Stimulated activated CD4-positive, alpha-beta T cell treated with anti-CD3 and anti-CD28 coated beads, Interleukin-2, amount 100 ng/mL, for 24 hours (primary cell): ENCODE results near the gene XRCC4.

ENCODE experiments used
- DNase-seq, 2 donors: peaks; one replicate each; pipeline ENCODE4 v3.0.0-alpha.2; 2020

The XRCC4 gene

DNA sequence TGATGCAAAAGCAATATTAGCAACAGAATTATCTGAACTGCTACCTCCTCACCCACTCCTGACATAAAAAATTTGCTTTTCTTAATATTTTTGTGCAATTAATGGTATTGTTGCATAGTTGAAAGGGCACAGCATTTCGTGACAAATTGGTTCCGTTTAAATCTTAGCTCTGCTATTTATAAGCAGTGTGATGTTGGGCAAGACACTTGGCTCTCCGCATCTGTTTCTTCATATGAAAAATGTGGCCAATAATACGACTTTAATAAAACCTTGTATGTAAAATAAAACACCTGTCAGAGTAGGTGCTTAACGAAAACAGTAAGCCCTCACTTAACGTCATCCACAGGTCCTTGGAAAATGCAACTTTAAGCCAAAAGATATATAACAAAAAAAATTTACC lies 4.4 kb upstream of the XRCC4 start:
- DNase-seq, result no peak

DNA sequence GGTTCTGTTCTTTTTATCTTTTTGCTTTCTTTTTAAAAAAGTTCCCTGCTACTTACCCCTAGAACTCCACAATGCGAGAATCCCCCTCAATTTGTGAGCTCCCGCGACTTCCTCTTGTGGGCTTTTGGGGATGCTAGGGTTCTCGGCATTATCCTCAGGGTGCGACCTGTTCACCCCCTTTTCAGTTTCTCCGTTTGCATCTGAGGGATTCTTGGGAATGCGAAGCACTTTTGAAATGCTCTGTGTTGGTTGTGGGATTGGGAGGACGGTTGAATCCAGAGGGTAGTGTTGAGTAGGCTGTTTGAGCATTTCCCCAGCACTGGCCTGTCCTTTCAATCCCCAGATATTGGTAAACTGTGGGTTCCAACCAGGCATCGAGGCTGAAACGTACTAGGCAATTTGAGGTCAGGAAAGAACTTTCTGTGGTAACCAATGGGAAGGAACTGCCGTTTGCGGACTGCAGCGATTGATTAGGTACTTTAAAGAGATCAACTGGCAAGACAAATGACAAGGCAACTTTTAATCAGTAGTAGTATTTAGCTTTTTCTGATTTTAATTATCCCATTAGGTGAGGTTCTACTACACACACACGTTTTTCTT lies 415 bp downstream of the XRCC4 start:
- peak in 1 of 2 donors; percentile 2 for DNase-seq

DNA sequence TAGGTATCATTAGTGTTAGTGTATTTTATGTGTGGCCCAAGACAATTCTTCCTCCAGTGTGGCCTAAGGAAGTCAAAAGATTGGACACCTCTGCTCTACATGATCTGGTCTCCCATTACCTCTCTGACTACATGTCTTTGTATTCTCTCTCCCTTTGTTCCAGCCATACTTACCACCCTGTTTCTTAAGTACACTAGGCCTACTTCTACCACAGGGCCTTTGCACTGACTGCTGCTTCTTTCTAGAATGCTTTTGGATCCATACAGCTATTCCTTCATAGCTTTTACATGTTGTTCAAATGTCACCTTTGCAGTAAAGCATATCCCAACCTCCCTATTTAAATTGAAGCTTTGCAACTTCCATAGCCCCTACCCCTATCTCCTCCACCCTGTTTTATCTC lies 5.4 kb downstream of the XRCC4 start:
- no peak for DNase-seq

DNA sequence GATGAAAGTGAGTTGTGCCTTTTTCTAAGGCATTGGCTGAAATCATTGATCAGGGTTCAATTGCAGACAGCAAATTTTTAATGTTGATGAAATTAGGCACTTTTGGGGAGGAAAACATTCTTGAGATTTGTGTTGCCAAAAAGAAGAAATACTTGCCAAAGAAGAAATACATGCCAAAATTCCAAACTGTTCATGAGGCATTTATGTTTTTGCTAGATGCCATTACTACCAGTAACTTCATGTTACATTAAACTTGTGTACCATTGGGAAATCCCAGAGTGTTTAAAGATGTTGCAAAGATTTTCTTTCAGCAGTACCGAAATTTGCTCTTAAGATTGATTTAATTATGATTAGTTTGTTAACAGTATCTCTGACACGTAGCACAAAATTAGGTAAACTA lies 7.0 kb downstream of the XRCC4 start:
- DNase-seq, result no peak

DNA sequence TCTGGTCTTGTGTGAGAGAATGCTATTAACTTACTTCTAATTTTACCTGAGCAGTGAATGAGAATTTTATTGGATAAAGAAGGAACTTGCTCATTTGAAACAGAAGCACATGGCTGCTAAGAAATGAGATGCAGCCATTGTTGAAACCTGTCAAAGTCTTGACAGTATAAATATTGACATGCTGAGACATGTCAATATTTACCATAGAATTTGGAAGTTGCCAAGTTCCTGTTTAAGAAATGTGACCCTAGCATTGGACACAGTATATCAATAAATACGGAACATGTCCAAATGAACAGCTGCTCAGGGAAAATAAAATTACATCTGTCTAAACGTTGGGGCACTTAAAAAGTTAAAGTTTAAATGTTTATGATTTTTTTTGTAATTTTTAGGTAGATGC lies 7.8 kb downstream of the XRCC4 start:
- DNase-seq, result no peak

DNA sequence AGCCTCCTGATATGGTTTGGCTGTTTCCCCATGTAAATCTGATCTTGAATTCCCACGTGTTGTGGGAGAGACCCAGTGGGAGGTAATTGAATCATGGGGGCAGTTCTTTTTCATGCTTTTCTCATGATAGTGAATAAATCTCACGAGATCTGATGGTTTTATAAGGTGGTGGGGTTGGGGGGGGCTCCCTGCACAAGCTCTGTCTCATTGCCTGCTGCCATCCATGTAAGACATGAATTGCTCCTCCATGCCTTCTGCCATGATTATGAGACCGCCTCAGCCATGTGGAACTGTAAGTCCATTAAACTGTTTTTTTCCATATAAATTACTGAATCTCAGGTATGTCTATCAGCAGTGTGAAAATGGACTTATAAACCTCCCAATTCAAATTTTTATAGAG lies 12.8 kb downstream of the XRCC4 start:
- no peak for DNase-seq

DNA sequence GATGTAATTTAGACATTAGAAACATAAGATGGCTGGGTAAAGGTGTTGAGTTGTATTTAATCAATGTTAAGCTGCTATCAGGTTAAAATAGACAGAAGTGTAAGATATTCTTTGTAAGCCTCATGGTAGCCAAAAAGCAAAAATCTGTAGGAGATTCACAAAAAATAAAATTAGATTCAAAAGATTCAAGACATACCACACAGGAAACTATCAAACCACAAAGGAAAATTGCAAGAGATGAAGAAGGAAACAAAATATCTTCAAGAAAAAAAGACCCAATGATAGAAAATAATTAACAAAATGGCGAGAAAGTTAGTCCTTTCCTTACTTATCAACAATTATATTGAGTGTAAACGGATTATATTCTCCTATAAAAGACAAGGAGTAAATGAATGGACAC lies 15.3 kb downstream of the XRCC4 start:
- no peak for DNase-seq

DNA sequence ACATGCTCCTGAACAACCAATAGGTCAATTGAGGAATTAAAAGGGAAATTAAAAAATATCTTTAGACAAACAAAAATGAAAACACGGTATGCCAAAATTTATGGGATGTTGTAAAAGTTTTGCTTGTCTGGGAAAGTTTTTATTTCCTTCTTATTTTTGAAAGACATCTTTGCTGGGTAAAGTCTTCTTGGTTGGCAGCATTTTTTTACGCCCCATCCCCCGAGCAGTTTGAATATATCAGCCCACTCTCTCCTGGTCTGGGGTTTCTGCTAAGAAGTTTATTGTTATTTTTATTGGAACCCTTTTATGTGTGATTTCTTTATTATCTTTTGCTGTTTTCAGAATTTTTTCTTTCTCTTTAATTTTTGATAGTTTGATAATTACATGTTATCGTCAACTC lies 16.3 kb downstream of the XRCC4 start:
- no peak for DNase-seq

GRCh38 chr5:83095163-83095956 lies 18.0 kb downstream of the XRCC4 start:
- no peak for DNase-seq

GRCh38 chr5:83095957-83096539 lies 18.7 kb downstream of the XRCC4 start:
- no peak for DNase-seq

DNA sequence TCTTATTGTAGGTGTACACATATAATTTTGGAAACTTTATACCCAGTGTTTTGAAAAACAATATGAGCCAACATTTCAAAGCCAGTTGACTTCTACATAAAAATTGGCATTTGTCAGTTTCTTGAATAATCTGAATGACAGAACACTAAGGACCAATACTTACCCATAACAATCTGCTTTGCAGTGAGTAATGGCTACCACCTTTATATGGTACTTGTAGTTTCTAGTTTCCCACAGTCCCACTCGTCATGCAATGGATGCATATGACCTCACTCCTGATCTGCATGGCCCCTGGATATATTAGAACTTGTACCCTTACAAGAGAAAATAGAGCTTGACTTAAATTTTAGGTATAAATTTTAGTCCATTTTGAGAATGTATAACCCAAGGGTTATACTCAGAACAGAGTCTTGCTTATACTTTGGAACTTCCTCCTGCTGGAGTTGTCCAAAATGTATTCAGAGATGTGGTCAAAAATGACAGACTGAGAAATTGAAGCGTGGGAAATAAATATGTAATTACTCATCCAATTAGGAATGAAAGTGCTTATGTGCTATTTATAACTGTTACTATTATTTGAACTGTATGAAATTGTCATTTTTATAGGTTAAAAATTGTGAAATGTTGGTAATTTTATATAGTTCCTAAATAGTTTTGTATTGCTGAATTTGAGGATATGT lies 19.5 kb downstream of the XRCC4 start:
- no peak for DNase-seq

GRCh38 chr5:83097689-83098231 lies 20.4 kb downstream of the XRCC4 start:
- DNase-seq, result no peak

DNA sequence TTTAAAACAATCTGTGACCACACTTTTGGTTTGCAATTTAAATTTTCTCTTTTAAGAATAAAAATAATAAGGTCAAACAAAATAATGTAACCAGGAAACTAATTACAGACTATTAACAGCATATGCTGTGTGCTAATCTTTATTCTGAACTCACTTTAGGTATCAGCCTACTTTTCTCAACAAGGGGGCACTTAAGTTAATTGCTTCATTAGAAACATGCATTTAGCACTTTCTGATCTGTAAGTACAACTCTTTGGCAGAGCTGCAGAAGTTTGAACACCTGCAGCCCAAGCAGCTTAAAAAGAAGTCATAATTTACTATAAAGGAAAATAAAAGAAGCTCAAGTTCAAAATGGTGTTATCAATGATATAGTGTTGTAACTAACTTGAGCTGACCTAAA lies 21.7 kb downstream of the XRCC4 start:
- DNase-seq, result no peak

GRCh38 chr5:83099445-83099844 lies 22.1 kb downstream of the XRCC4 start:
- DNase-seq, result no peak

GRCh38 chr5:83101514-83101913 lies 24.2 kb downstream of the XRCC4 start:
- no peak for DNase-seq

- DNase-seq, result no peak
These were observed 25.1 kb downstream of the XRCC4 start for GRCh38 chr5:83102364-83102980.

DNA sequence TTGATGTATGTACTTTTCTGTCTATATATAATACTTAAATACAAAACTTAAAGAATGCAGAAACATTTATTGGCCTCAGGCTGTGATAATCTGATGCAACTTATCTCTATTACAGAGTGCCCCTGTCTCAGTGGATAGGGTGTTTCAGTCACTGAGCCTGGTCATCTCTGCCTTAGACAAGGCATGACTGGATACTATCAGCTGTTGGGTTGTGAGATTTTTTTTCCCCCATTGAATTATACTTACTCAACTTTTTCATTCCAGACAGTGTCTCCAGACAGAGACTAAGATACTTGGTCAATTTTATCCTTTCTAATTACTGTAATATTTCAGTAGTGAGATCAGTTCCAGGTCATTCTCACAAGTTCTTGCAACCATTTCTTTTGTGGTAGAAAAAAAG lies 26.7 kb downstream of the XRCC4 start:
- no peak for DNase-seq

DNA sequence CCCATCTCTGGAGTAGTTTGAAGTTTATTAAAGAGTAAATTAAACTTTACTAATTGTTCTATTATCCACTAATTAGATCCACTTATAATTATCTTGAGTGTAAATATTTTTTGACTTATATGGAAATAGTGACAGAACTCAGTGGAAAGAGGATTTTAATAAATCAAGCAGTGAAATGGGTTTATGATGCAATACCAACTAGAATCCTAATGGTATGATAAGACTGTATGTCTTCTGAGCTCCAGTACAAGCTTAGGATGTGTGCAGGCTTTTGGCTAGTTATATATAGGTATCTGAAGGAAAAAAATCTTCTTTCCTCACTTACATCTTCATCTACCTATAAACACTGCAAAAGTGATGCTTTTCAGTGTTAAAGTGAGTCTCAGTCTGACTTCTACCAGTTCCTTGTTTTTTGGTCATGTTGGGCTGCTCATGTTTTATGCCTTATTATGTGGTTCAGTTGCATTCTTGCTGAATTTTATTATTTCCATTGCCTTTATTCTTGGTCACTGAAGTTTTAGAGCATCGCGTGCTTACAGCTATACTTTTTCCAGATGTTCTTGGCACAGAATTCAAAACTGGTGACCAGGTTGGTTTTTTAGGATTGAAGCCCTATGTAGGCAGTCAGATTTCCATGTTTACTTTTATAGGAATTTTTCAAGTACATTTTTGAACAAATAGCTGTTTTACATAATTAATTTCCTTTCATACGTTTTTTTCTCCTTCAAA lies 30.5 kb downstream of the XRCC4 start:
- no peak for DNase-seq

DNA sequence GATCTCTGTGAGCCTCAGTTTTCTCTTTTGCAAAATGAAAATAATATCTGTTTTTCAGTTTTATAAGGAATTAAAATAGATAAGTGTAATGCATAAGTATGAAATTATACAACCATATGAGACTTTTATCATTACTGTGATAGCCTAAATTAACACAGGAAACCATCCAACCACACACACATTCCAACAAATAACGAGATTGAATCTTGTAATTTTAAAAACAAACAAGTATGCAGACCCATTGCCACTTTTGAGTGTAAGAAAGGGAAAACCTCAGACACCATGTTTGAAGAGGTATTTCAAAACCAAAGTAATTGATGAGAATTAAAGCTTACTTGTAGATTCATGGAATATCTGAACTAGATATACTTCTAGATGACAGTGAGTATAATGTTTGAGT lies 32.0 kb downstream of the XRCC4 start:
- DNase-seq, result no peak

GRCh38 chr5:83115816-83116215 lies 38.5 kb downstream of the XRCC4 start:
- DNase-seq, result no peak

- no peak for DNase-seq
These were observed 41.1 kb downstream of the XRCC4 start for GRCh38 chr5:83118471-83118870.

- no peak for DNase-seq
These were observed 41.6 kb downstream of the XRCC4 start for GRCh38 chr5:83118976-83119375.
